ENCODE results near the gene FAM149B1. TPM values are rescaled to one million over a fixed set of nuclear protein-coding genes. Genes with fewer than 3 reads are reported as not detected.

The FAM149B1 gene
- total and polyA plus RNA-seq, 2 of the 13 experiments (the other 11 are each of a cell fraction or from before 2014, with no cell fraction given), result 9.3 to 16.8 TPM

- peak; percentile 92 for TF ChIP-seq PATZ1 (CRISPR knock-in tag; IDR thresholded peaks at IDR 0.05)
- no peak; the same call in 1 of the 2 replicates for TF ChIP-seq ZNF460 (CRISPR knock-in tag; IDR thresholded peaks at IDR 0.05; ENCODE audit: borderline replicate concordance)
- peak; percentile 89; the same call in 1 of the 2 replicates for TF ChIP-seq ZSCAN5A (CRISPR knock-in tag; IDR thresholded peaks at IDR 0.05; ENCODE audit: borderline replicate concordance)
- 0 out of 2 replicates have a peak, but pooled peaks have one; percentile 20 for TF ChIP-seq ZNF607 (CRISPR knock-in tag; IDR thresholded peaks at IDR 0.05; ENCODE audit: borderline replicate concordance)
- peak; percentile 90 for TF ChIP-seq ZNF687 (CRISPR knock-in tag; IDR thresholded peaks at IDR 0.05)
- TF ChIP-seq MAX (IDR thresholded peaks at IDR 0.05), result peak; percentile 72
- no peak for TF ChIP-seq NBN (conservative IDR thresholded peaks at IDR 0.05)
- TF ChIP-seq ZNF160 (CRISPR knock-in tag; IDR thresholded peaks at IDR 0.05), result peak; percentile 14; the same call in 1 of the 2 replicates
- TF ChIP-seq CREB3 (CRISPR knock-in tag; IDR thresholded peaks at IDR 0.05), result peak; percentile 37; the same call in 1 of the 2 replicates
- peak; percentile 71; the same call in 1 of the 2 replicates for TF ChIP-seq ZNF350 (CRISPR knock-in tag; IDR thresholded peaks at IDR 0.05; ENCODE audit: borderline replicate concordance, low read depth)
- peak; percentile 90; the same call in 1 of the 2 replicates for TF ChIP-seq BORCS8-MEF2B (CRISPR knock-in tag; IDR thresholded peaks at IDR 0.05)
- peak; percentile 68; the same call in 1 of the 2 replicates for TF ChIP-seq ZNF235 (CRISPR knock-in tag; IDR thresholded peaks at IDR 0.05; ENCODE audit: borderline replicate concordance)
- peak; percentile 95; the same call in 1 of the 2 replicates for TF ChIP-seq REPIN1 (CRISPR knock-in tag; IDR thresholded peaks at IDR 0.05; ENCODE audit: borderline replicate concordance, low read depth)
- TF ChIP-seq MEIS2 (CRISPR knock-in tag; IDR thresholded peaks at IDR 0.05), result peak; percentile 65
- peak; percentile 94 for TF ChIP-seq POLR2AphosphoS5 (IDR thresholded peaks at IDR 0.05; ENCODE audit: low read depth, low read length)
- TF ChIP-seq KDM5B (CRISPR knock-in tag; IDR thresholded peaks at IDR 0.05; ENCODE audit: borderline replicate concordance), result peak; percentile 88; the same call in 1 of the 2 replicates
- peak; percentile 82 for TF ChIP-seq ATF2 (CRISPR knock-in tag; IDR thresholded peaks at IDR 0.05)
- peak; percentile 66 for TF ChIP-seq HNRNPH1 (optimal IDR thresholded peaks at IDR 0.05; ENCODE audit: low read depth, low read length)
Measured at GRCh38 chr10:73167783-73168464, at the start of gene FAM149B1, which contains the start of gene ECD (continued).

Data from HepG2 (cell line).